A549 treated with RU486 at 1 μM for 4 hours (cell line): ENCODE measurements around the gene RNF151. TPM values are rescaled to one million over a fixed set of nuclear protein-coding genes. Genes with fewer than 3 reads are reported as not detected.

Experiments
- total RNA-seq: library from RNA; stranded (reverse); fragments of 200-300 nt; extraction: Qiagen RNA extraction; gene quantifications from 5 replicates; pipeline ENCODE4 v1.2.3, GENCODE V29; 2022; ENCODE audit warnings: low read depth

The RNF151 gene, protein sequence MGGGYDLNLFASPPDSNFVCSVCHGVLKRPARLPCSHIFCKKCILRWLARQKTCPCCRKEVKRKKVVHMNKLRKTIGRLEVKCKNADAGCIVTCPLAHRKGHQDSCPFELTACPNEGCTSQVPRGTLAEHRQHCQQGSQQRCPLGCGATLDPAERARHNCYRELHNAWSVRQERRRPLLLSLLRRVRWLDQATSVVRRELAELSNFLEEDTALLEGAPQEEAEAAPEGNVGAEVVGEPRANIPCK
- total RNA-seq = not detected in 5 replicates

GRCh38 chr16:1966460-1966859 is at the start of gene RNF151:
TSS of gene RNF151 (plus strand) at chr16:1966856. CDS start at chr16:1966882, 26 bp downstream.

DNA sequence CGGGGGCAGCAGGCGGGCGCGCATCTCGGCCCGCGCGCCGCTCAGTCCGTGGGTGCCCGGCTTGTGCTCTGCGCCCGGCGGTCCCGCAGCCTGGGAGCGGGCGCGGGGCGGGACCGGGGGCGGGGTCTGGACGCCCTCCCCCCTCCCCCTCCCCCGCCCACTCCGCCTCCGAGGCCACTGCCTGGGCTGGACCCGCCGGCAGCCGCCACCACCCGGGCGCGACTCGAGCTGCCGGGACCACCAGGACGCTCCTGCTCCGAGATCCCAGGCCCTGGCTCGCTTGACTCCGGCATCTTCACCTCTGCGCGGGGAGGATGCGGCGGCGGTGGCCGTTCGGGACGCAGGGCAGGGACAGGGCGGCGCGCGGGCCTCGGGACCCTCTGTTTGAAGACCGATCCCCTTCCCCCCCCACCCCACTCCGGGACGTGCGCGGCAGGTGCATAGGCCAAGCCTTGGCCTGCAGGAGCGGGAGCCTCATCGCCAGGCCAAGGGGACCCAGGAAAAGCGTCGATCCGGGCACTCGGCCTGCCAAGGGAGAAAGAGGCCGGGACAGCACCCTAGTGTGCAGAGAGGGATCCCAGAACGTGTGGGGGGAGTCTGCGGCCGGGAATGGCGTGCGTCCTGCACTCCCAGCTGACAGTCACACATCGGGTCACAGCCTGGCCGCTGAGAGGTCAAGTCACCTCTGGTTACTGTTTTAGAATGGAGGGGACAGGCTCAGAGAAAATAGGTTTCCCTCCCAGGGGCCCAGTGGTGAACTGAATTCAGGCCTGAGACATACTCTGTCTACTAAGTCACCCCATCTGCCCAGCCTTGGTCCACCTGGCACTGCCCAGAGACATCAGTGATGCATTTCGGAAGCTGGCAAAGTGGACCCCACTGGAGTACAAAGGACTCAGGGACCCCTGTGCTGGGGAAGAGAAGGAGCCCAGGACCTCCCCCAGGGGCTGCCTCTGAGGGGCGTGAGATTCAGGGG is 48.0 kb upstream of the RNF151 start, which contains the start of gene HS3ST6:
Gene HS3ST6 (minus strand): TSS at position 65 of the 976 bp plus-strand sequence. CDS start 92 bp downstream, outside the sequence.

DNA sequence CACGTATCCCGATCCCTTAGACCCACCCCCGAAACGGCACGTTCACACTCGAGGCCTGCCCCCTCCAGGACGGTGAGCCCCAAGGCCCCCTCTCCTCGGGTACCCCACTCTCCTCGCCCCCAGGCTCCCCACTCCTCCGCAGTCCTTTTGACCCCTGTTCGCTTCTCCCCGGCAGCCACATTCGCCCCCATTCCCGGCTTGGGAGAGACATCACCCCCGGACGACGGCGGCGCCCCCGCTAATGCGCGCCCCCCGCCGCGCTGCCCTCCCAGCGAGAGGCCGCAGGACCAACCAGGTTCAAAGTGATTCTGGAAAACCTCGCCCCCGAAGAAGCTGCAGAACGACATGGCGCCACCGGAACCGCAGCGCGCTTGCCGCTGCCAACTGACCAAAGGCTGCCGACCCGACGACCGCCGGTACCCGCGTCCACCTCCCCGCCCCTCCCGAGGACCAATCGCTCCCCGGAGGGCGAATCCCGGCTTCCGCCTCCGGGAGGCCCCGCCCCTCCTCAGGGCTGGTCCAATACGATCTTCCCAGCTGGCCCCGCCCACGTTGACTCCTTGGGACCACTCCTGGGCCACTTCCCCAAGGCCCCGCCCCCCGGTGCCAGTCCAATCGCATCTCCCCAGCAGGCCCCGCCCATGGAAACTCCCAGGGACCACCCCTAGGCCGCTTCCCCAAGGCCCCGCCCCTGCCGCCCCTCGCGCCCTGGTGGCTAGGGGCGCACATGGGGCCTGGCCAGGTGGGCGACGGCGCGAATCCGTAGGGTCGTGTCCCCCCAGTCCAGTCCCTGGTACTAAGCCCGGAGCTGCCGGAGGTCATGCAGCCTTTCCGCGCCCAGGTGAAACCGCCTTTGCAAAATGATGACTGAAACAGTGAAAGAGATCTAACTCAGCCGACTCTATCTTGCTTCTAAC is 23.6 kb upstream of the RNF151 start, which contains the start of gene MSRB1:
Gene MSRB1 (minus strand): TSS at position 390 of the 917 bp plus-strand sequence. CDS start 43 bp downstream, at position 347.

GRCh38 chr16:1959269-1960039 is 7.2 kb upstream of the RNF151 start, which contains the start of gene NDUFB10:
TSS of gene NDUFB10 (plus strand) at chr16:1959538. CDS start at chr16:1959625, 87 bp downstream.

GRCh38 chr16:1964506-1965395 is 1.9 kb upstream of the RNF151 start, which contains the start of gene RPS2:
TSS of gene RPS2 (minus strand) at chr16:1964826. CDS start at chr16:1964625, 201 bp downstream.

GRCh38 chr16:1971796-1972489 is 5.3 kb downstream of the RNF151 start, which contains the start of gene TBL3:
TSS of gene TBL3 (plus strand) at chr16:1972053. CDS start at chr16:1972165, 112 bp downstream.

DNA sequence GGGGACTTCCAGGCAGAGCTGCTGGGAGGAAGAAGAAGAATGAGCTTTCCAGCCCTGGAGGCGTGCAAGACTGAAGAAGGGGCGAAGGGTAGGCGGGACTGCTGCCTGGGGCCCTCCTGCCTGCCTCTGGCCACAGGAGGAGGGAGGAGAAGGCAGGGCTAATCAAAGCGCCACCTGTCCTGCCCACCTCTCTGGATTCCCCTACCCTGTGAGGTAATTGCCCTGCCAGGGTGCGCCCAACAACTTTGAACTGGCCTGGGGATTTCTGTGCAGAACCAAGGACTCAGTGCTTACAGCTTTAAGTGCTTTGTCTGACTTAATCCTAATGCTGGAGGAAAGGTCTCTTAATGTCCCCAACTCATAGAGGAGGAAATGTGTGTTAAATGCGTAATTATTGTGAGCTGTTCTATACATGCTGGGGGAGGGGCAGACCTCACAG is 14.8 kb downstream of the RNF151 start, which contains the start of gene NOXO1:
Gene NOXO1 (minus strand): TSS at position 72 of the 439 bp plus-strand sequence. CDS start 290 bp downstream, outside the sequence.

GRCh38 chr16:1983544-1984346 is 17.1 kb downstream of the RNF151 start, which contains the start of gene GFER:
TSS of gene GFER (plus strand) at chr16:1984193. CDS start at chr16:1984219, 26 bp downstream.

DNA sequence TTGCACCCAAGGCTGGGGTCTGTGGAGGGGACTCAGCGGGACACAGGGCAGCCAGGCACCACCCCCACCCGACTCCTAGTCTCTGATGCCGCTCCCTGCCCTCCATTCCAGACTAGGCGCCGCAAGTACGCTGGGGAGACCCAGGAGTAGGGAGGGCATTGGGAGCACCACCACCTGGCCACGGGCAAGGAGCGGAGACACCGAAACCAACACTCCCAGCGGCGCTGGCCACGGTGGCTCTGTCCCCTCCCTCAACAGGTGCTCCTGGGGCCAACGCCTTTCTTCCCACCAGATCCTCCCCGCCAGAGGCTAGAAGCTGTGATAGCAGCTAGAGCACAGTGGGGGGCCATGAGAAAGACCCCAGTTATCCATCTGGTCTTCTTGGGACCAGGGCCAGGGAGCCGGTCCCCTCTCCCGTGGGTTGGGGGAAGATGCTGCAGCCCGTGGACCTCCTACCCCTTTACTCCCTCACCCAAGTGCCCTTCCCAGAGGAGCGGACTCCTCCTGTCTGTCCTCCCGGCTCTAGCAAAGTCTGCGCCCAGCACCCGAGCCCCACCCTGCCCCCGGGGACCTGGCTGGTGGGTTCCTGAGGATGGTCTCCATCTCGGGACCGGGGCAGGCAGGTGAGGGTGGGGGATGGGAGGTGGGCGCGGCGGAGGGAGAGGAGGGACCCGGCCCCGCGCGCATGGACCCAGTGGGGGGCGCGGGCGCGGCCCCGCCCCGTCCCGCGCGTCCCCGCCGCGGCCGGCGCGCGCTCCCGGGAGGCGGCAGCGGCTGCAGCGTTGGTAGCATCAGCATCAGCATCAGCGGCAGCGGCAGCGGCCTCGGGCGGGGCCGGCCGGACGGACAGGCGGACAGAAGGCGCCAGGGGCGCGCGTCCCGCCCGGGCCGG is 22.8 kb downstream of the RNF151 start, which contains the start of gene SYNGR3:
Gene SYNGR3 (plus strand): TSS at position 762 of the 892 bp plus-strand sequence. CDS start 133 bp downstream, outside the sequence.

GRCh38 chr16:2009791-2010510 is 43.3 kb downstream of the RNF151 start, which contains the start of gene ZNF598:
TSS of gene ZNF598 (minus strand) at chr16:2009821.

Other genes starting within 250 kb of the RNF151 start
- 30.6 to 59.4 TPM (median 55.1 TPM) in 5 replicates for gene NME3, start 195.3 kb upstream of the RNF151 start, total RNA-seq
- gene EME2, start 194.0 kb upstream of the RNF151 start, total RNA-seq = 5.0 to 10.8 TPM (median 9.1 TPM) in 5 replicates
- gene MRPS34, start 193.7 kb upstream of the RNF151 start, total RNA-seq = 170 to 265 TPM (median 253 TPM) in 5 replicates
- gene SPSB3, start 184.3 kb upstream of the RNF151 start, total RNA-seq = 13.2 to 26.3 TPM (median 22.3 TPM) in 5 replicates
- gene NUBP2, start 183.9 kb upstream of the RNF151 start, total RNA-seq = 57.3 to 88.6 TPM (median 81.3 TPM) in 5 replicates
- 0.05 TPM in 1 of 5 replicates, not detected in the others for gene IGFALS, start 173.2 kb upstream of the RNF151 start, total RNA-seq
- gene HAGH, start 140.0 kb upstream of the RNF151 start, total RNA-seq = 58.5 to 71.3 TPM (median 68.8 TPM) in 5 replicates
- 45.6 to 53.0 TPM (median 47.7 TPM) in 5 replicates for gene FAHD1, start 139.7 kb upstream of the RNF151 start, total RNA-seq
- 1.4 to 3.0 TPM (median 2.0 TPM) in 5 replicates for gene MEIOB, start 94.7 kb upstream of the RNF151 start, total RNA-seq
- 1.8 to 4.2 TPM (median 3.1 TPM) in 5 replicates for gene HS3ST6, start 48.4 kb upstream of the RNF151 start, total RNA-seq
- 22.1 to 31.7 TPM (median 31.4 TPM) in 5 replicates for gene MSRB1, start 23.7 kb upstream of the RNF151 start, total RNA-seq
- 0.03 to 0.37 TPM in 2 of 5 replicates, not detected in the others for gene RPL3L, start 12.2 kb upstream of the RNF151 start, total RNA-seq
- gene NDUFB10, start 7.3 kb upstream of the RNF151 start, total RNA-seq = 244 to 325 TPM (median 265 TPM) in 5 replicates
- 3,640 to 5,391 TPM (median 5,287 TPM) in 5 replicates for gene RPS2, start 2.0 kb upstream of the RNF151 start, total RNA-seq
- gene TBL3, start 5.2 kb downstream of the RNF151 start, total RNA-seq = 29.2 to 42.3 TPM (median 37.3 TPM) in 5 replicates
- 0.16 to 0.44 TPM (median 0.28 TPM) in 4 of 5 replicates, not detected in the other for gene NOXO1, start 14.6 kb downstream of the RNF151 start, total RNA-seq
- gene GFER, start 17.3 kb downstream of the RNF151 start, total RNA-seq = 24.7 to 44.2 TPM (median 41.3 TPM) in 5 replicates
- gene SYNGR3, start 23.1 kb downstream of the RNF151 start, total RNA-seq = 4.4 to 9.7 TPM (median 6.7 TPM) in 5 replicates
- gene ZNF598, start 43.0 kb downstream of the RNF151 start, total RNA-seq = 43.5 to 62.6 TPM (median 56.0 TPM) in 5 replicates
- gene NPW, start 52.9 kb downstream of the RNF151 start, total RNA-seq = 0.92 to 2.0 TPM (median 1.0 TPM) in 4 of 5 replicates, not detected in the other
- 34.8 to 57.8 TPM (median 54.9 TPM) in 5 replicates for gene NHERF2, start 60.0 kb downstream of the RNF151 start, total RNA-seq
- gene NTHL1, start 81.0 kb downstream of the RNF151 start, total RNA-seq = 30.8 to 47.1 TPM (median 43.6 TPM) in 5 replicates
- gene TSC2, start 81.1 kb downstream of the RNF151 start, total RNA-seq = 27.9 to 39.7 TPM (median 36.6 TPM) in 5 replicates
- gene PKD1, start 169.0 kb downstream of the RNF151 start, total RNA-seq = 37.4 to 56.1 TPM (median 48.8 TPM) in 5 replicates
- 2.7 to 5.0 TPM (median 4.0 TPM) in 5 replicates for gene RAB26, start 181.8 kb downstream of the RNF151 start, total RNA-seq
- gene TRAF7, start 188.9 kb downstream of the RNF151 start, total RNA-seq = 39.8 to 58.6 TPM (median 51.7 TPM) in 5 replicates
- gene CASKIN1, start 229.7 kb downstream of the RNF151 start, total RNA-seq = 0.26 to 0.95 TPM (median 0.49 TPM) in 5 replicates
- 35.7 to 53.7 TPM (median 52.7 TPM) in 5 replicates for gene MLST8, start 238.6 kb downstream of the RNF151 start, total RNA-seq
- 2.9 to 6.6 TPM (median 4.6 TPM) in 5 replicates for gene BRICD5, start 244.0 kb downstream of the RNF151 start, total RNA-seq
- 16.8 to 38.1 TPM (median 35.4 TPM) in 5 replicates for gene PGP, start 248.0 kb downstream of the RNF151 start, total RNA-seq